Head of caudate nucleus (tissue), 42 donors: Measurements from ENCODE around the gene GSG1L.

Source experiments
- DNase-seq, 42 donors: peaks; one replicate each; pipeline versions ENCODE4 v3.0.0 to v3.0.0-alpha.2; 2020 to 2021; ENCODE audit warnings: mixed read lengths in 7 of 42
- intact Hi-C: fragments of 100-400 bp; cut with DNase I; formaldehyde crosslinking; loops from one replicate; pipeline ENCODE4 v1.15.0; 2022

The GSG1L gene

GRCh38 chr16:28093385-28093725 lies 29.8 kb upstream of the GSG1L start:
- peak in 1 of 42 donors; percentile 3 for DNase-seq
- intact Hi-C loops, result no loop called here

GRCh38 chr16:28092721-28093384 lies 29.3 kb upstream of the GSG1L start:
- intact Hi-C loops, result no loop called here
- DNase-seq, result peak in 1 of 42 donors; percentile 14

GRCh38 chr16:28091656-28092055 lies 28.1 kb upstream of the GSG1L start:
- DNase-seq, result no peak
- intact Hi-C loops, result no loop called here

- intact Hi-C loops, result no loop called here
- no peak for DNase-seq
Observed at GRCh38 chr16:28090646-28091377, 27.3 kb upstream of the GSG1L start.

- peak in 31 of 42 donors; percentile 12 to 87 (median 55) for DNase-seq
- intact Hi-C loops, result no loop called here
Observed at GRCh38 chr16:28089992-28090365, 26.5 kb upstream of the GSG1L start.

- DNase-seq, result no peak
- intact Hi-C loops, result no loop called here
Observed at GRCh38 chr16:28089205-28089991, 25.9 kb upstream of the GSG1L start.

GRCh38 chr16:28087675-28088300 lies 24.3 kb upstream of the GSG1L start:
- intact Hi-C loops, result no loop called here
- DNase-seq, result no peak

GRCh38 chr16:28087140-28087660 lies 23.7 kb upstream of the GSG1L start:
- intact Hi-C loops, result no loop called here
- DNase-seq, result no peak

GRCh38 chr16:28086186-28087139 lies 22.9 kb upstream of the GSG1L start:
- no peak for DNase-seq
- intact Hi-C loops, result no loop called here

- intact Hi-C loops, result no loop called here
- no peak for DNase-seq
Observed at GRCh38 chr16:28085389-28086171, 22.1 kb upstream of the GSG1L start.

GRCh38 chr16:28084209-28084608 lies 20.7 kb upstream of the GSG1L start:
- intact Hi-C loops, result no loop called here

GRCh38 chr16:28082624-28083023 lies 19.1 kb upstream of the GSG1L start:
- intact Hi-C loops, result no loop called here
- DNase-seq, result no peak

More at GRCh38 chr16:28084209-28084608, 20.7 kb upstream of the GSG1L start:
- DNase-seq, result no peak

GRCh38 chr16:28081391-28081968 lies 18.0 kb upstream of the GSG1L start:
- intact Hi-C loops, result no loop called here
- no peak for DNase-seq

GRCh38 chr16:28078261-28078660 lies 14.7 kb upstream of the GSG1L start:
- no peak for DNase-seq
- intact Hi-C loops, result no loop called here

GRCh38 chr16:28073836-28074235 lies 10.3 kb upstream of the GSG1L start:
- intact Hi-C loops, result loop anchor here (5.0 kb wide), 1 partner anchor 437 kb away; no protein-coding TSS in a partner anchor
- DNase-seq, result no peak

GRCh38 chr16:28072087-28072486 lies 8.6 kb upstream of the GSG1L start:
- intact Hi-C loops, result loop anchor here (5.0 kb wide), 1 partner anchor 435 kb away; no protein-coding TSS in a partner anchor
- DNase-seq, result no peak
